ENCODE results near the gene CIAO2B.
A peak's percentile ranks its signal among the peaks of the same experiment; 100 is the strongest.
"Not testable (repeated sequence)": the region's sequence is repeated elsewhere in the genome, so short reads cannot be mapped to it uniquely, and the experiment has no call there.

CIAO2B gene

DNA sequence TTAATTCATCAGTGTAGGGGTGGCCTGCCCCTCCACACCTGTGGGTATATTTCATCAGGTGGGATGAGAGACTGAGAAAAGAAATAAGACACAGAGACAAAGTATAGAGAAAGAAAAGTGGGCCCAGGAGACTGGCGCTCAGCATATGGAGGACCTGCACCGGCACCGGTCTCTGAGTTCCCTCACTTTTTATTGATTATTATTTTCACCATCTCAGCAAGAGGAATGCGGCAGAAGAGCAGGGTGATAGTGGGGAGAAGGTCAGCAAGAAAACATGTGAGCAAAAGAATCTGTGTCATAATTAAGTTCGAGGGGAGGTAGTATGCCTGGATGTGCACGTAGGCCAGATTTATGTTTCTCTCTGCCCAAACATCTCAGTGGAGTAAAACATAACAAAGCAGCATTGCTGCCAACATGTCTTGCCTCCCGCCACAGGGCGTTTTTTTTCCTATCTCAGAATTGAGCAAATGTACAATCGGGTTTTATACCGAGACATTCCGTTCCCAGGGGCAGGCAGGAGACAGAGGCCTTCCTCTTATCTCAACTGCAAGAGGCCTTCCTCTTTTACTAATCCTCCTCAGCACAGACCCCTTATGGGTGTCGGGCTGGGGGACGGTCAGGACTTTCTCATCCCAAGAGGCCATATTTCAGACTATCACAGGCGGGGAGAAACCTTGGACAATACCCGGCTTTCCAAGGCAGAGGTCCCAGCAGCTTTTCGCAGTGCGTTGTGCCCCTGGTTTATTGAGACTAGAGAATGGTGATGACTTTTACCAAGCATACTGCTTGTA lies 21.4 kb upstream of the CIAO2B start:
- not testable (repeated sequence) for DNase-seq

DNA sequence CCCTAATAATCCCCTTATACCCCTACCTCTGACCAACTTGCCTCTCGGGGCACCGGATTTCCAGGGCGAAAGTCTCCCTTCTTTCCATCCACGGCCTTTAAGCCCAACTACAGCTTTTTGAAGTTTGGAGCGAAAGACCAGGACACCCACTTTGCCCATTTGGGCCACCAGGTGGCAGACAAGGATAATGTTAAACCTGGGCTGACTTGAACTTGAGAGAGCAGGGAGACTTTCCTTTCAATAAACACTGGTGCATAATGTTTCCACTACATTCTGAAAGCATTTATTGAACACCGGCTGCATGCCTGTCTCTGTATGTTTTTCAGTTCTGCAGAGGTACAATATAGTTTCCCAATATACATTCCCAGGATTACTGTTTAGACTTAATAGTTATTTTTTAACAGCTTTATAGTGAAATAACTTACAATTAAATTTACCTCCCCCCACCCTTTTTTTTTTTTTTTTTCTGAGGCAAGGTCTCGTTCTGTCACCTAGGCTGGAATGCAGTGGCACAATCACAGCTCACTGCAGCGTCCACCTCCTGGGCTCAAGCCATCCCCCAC lies 20.0 kb upstream of the CIAO2B start:
- DNase-seq: peak; percentile 73

DNA sequence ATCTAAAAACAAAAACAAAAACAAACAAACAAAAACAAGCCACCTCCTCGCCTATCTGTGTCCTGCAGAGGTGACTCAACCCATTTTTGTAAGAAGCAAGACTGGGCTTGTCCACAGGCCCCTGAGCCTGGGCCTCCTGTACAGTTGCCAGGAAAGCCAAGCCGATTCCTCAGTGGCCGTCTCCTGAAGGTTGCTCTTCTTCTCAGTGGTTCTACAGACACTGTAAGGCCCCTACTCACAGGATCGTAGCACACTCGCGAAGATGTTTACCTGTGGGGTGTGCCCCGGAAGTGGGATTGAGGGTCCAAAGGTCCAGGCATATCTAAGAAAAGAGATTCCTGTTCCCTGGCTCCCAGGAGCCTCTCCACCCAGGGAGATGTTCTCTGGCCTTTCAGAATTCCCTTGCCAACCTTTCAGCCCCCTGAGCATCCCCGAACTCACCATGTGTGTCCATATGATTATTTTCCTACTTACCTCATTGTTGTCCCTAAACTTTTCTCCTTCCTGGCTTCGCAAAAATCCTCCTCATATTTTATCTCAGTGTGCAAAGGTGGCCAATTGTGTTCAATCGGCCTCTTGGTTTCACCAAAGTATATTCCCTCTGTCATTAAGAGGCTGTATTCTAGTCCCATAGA lies 19.4 kb upstream of the CIAO2B start:
- DNase-seq: no peak

DNA sequence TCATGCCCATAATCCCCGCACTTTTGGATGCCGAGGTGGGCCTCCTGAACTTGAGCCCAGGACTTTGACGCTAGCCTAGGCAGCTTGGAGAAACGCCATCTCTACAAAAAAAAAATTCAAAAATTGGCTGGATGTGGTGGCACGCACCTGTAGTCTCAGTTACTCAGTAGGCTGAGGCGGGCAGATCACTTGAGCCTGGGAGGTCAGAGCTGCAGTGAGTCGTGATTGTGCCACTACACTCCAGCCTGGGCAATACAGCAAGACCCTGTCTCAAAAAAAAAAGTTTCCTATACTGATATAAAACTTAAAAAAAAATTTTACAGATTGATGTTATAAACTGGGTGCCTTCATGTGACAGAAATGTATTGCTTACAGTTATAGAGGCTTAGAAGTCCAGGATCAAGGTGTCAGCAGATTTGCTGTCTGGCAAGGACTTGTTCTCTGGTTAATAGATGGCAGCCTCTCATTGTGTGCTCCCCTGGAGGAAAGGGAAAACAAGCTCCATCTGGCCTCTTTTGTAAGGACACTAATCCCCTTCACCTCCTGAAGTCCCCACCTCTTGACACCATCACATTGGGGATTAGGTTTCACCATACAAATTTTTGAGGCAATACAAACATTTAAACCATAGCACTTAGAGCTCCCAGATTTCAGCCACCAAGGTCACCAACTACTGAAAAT lies 18.4 kb upstream of the CIAO2B start:
- DNase-seq: no peak

DNA sequence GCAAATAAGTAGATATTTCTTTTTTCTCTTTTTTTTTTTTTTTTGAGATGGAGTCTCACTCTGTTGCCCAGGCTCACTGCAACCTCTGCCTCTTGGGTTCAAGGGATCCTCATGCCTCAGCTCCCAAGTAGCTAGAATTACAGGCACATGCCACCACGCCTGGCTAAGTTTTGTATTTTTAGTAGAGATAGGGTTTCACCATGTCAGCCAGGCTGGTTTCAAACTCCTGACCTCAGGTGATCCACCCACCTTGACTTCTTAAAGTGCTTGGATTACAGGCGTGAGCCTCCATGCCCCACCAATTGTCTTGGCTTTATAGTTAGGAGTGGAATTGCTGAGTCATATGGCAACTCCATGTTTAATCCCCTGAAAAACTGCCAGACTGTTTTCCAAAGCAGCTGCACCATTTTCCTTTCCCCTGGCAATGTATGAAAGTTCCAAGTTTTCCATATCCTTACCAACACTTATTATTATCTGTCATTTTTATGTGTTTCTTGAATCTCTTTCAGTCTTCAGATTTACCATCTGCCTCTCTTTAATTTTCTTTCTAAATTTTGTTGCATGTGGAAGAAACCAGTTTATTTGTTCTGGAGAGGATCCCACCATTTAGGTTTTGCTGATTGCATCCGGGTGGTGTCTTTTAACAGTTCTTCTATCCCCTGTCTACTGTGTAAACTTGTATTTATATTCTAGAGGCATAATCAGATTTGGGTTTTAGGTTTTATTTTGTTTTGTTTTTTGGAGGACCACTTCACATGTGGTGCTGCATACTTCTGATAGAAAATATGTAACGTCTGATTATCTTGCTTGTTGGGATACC lies 17.0 kb upstream of the CIAO2B start:
- no peak for DNase-seq

DNA sequence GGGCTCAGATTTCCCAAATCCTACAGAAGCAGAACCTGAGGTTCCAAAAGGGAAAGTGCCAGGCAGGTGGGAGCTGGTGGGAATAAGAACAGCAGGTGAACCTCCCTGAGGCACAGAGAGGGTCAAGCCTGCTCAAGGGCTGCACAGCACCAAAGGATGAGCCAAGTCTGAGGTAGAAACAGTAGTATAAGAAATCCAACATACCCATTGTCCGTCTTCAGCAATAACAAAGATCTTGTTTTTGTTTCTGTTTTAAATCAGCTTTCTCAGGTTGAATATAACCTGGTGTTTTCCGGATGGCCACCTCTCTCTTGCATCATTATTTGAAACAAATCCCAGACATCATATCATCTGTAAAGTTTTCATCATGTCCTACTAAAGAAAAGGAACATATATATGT lies 16.2 kb upstream of the CIAO2B start:
- DNase-seq: no peak

DNA sequence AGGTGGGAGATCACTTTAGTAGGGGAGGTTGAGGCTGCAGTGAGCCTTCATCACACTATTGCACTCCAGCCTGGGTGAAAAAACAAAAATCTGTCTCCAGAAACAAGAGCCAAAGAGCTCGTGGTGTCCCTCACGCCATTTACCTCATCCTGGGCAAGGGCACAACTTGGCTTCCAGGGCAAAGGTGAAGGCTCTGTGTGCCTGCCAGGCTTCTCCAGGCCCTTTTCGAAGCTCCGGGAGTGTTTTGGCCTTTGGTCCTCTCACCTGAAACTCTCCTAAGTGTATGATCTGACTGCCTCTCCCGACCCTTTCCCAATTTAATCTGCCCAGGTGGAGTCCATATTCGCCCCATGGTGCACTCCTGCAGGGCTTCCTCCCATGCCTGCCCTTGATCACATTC lies 15.3 kb upstream of the CIAO2B start:
- no peak for DNase-seq

DNA sequence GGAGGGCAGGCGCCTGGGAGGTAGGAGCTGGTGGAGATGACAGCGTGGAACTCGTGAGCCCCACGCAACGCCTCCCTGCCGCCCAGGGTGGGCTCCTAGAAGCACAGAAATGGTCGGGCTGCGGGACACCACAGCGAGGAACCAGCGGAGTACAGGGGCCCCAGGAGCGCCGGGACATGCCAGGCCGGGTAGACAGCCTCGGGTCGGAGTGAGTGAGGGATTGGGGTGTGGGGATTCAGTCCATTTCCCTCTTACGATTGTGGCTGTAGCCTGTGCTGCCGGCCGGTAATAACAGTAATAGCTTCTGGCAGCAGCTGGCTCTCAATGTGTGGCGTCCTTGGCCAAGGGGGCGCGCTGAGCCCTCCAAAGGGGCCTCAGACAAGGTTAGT lies 14.6 kb upstream of the CIAO2B start:
- no peak for DNase-seq

DNA sequence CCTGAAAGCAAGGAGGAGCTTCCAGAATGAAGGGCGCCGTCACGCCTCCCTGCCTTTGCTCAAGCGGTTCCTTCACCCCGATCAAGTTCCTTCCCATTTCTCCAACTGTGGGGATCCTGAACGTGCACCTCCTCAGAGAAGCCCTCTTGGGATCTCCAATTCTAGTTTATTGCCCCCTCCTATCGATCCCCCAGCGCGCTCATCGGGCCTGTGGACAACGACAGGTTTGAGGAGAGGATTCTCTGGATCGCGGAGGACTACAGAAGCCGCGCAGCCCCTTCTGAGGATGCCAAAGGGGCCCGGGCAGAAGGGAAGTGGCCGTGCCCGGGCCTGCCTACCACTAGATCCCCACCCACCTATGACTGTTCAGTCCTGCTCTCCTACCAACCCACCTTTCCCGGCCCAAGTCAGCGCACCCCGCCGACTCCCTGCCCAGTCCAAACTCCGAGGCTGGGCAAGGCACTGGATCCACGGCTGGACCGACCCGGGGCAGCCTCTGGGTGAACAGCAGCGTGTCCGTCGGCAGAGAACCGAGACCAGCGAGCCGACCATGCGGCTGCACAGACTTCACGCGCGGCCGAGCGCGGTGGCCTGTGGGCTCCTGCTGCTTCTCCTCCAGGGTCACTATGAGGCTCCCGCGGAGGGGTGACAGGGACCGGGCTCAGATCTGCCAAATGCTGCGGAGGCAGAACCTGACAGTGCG lies 14.1 kb upstream of the CIAO2B start:
- DNase-seq: no peak

DNA sequence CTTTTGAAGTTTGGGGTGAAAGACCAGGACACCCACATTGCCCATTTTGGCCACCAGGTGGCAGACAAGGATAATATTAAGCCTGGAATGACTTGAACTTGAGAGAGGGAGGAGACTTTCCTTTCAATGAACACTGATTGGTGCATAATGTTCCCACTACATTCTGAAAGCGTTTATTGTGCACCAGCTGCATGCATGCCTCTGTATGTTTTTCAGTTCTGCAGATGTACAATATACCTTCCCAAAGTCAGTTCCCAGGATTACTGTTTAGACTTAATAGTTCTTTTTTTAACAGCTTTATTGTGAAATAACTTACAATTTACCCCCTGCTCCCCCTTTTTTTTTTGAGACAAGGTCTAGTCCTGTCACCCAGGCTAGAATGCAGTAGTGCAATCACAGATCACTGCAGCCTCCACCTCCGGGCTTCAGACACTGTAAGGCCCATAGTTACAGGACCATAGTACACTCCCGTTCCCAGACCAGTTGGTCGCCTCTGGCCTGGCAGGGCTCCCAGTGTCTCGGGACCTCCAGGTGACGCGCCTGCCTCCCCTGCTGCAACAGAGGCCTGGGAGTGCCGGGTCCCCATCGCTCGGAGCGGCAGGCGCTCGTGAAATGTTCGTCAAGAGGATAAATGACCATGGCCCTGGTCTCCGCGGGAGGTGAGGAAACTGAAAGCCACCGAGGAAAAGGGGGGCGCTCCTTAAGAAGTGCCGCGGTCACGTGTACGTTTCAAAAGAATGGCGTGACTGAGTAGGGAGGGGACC lies 13.3 kb upstream of the CIAO2B start:
- peak; percentile 84 for DNase-seq

DNA sequence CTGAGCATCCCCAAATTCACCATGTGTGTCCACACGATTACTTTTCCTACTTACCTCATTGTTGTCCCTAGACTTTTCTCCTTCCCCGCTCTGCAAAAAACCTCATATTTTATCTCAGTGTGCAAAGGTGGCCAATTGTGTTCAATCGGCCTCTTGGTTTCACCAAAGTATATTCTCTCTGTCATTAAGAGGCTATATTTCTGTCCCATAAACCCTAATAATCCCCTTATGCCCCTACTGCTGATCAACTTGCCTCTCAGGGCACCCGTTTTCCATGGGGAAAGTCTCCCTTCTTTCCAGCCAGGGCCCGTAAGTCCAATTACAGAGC lies 12.7 kb upstream of the CIAO2B start:
- DNase-seq: no peak

DNA sequence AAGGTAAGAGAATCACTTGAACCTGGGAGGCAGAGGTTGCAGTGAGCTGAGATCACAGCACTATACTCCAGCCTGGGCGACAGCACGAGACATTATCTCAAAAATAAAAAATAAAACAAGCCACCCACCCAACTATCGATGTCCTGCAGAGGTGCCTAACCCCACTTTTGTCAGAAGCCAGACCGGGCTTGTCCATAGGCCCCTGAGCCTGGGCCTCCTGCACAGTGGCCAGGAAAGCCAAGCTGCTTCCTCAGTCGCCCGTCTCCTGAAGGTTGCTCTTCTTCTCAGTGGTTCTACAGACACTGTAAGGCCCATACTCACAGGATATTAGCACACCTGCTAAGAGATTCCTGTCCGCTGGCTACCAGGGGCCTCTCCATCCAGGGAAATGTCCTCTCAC lies 12.3 kb upstream of the CIAO2B start:
- no peak for DNase-seq

DNA sequence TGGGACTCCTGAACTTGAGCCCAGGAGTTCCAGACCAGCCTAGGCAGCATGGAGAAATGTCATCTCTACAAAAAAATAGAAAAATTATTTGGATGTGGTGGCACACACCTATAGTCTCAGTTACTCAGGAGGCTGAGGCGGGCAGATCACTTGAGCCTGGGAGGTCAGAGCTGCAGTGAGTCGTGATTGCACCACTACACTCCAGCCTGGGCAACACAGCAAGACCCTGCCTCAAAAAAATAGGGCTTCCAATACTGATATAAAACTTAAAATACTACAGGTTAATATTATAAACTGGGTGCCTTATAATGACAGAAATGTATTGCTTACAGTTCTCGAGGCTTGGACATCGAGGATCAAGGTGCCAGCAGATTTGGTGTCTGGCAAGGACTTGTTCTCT lies 11.7 kb upstream of the CIAO2B start:
- no peak for DNase-seq

DNA sequence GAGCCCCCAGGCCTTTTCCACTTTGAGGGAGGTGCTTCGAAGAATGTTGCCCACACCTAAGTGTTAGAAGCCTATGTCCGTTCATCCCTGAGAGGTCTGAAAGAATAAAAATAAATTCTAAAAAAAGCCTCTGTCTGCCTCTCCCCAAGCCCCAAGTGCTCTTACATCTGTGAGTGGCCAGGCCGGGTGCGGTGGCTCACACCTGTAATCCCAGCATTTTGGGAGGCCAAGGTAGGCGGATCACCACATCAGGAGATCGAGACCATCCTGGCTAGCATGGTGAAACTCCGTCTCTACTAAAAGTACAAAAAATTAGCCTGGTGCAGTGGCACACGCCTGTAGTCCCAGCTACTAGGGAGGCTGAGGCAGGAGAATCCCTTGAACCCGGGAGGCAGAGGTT lies 10.8 kb upstream of the CIAO2B start:
- not testable (repeated sequence) for DNase-seq

DNA sequence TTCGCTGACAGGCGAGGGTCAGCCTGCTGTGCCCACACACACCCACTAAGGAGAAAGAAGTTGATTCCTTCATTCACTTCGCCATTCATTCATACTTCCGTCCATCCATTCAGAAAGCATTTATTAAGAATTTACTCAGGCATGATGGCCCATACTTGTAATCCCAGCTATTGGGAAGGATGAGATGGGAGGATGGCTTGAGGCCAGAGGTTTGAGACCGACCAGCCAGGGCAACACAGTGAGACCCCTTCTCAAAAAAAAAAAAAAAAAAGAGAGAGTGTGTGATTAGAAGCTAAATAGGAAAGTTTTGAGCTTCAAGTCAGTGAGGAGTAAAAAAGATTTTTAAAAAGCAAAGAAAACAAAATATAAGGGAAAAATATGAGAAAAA lies 9.8 kb upstream of the CIAO2B start:
- no peak for DNase-seq

DNA sequence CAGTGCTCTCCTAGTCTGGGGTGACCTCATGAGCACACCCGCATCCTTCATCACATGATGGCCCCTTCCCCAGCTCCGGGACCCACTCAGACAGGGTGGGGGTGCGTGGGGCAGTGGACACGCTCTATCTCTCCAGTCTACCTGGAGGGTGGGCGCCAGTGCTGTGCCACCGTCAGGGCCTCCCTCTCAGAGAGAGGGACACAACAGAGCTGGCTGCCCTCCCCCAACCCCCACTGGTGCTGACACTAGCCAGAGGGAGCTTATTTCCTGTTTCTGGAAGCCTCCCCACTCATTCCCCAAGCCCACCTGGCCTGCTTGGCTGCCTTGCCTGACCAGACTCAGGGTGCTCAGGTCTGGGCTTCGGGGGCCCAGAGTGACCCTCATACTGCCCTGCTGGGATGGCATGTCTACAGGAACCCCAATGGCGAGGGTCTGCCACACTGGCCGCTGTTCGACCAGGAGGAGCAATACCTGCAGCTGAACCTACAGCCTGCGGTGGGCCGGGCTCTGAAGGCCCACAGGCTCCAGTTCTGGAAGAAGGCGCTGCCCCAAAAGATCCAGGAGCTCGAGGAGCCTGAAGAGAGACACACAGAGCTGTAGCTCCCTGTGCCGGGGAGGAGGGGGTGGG lies 9.3 kb upstream of the CIAO2B start:
- DNase-seq: no peak

DNA sequence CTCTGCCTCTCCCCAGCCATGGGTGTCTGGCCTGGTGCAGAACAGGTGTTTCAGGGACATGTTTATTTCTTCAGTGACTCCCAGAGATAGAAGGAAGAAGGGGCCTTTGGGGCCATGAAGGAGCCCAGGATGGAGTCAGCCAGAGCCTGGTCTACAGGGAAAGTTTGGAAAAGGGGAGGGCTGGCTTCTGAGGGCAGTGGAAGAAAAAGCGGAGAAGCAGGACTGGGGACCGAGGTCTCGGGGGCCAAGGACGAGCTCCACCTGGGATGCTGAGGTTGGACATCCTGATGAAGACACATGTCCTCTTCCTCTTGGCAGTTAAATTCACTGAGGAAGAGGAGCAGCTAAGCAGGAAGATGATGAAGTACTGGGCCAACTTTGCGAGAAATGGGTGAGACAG lies 8.8 kb upstream of the CIAO2B start:
- DNase-seq: no peak

DNA sequence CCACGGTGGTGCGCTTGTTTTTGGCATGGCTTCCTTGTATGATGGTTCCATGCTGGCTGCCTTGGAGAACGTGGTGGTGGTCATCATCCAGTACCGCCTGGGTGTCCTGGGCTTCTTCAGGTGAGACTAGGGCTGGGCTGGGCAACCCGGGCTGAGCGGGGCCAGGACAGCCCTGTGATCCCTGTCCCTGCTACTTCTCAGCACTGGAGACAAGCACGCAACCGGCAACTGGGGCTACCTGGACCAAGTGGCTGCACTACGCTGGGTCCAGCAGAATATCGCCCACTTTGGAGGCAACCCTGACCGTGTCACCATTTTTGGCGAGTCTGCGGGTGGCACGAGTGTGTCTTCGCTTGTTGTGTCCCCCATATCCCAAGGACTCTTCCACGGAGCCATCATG lies 6.0 kb upstream of the CIAO2B start:
- DNase-seq: no peak

DNA sequence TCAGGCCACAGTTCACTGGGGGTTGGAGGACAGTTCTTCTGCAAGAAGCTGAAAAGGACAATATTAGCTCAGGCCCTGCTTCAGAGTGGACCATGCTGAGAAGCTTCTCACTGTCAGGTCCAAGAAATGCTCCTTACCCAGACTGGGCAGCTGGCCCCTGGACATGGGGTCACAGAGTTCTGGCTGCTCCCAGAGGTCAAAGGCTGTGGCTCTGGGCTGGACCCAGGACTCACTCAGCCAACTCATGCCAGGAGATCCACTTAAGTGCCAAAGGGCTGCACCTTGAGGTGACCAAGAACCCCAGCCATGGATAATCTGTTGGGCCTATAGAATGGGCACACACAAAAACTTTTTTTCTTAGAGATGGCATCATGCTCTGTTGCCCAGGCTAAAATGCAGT lies 5.2 kb upstream of the CIAO2B start:
- no peak for DNase-seq

DNA sequence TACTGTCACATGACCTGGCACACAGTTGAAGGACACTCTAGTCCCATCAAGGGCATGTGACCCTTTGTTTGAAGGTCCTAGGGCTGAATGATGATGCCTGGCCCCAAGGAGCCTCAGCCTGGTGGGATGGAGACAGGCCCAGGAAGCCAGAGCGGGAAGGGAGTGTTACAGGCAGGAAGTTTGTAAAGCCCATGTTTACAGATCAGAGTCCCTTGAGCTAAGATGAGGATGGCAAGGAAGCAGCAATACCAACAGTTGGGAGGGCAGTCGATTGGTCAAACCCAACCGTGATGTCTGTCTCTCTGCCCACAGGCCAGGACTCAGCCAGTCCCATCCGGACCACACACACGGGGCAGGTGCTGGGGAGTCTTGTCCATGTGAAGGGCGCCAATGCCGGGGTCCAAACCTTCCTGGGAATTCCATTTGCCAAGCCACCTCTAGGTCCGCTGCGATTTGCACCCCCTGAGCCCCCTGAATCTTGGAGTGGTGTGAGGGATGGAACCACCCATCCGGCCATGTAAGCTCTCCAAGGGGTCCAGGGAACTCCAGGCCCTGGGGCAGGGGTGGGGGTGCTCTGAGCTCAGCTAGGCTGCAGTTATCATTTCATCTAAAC lies 3.6 kb upstream of the CIAO2B start:
- DNase-seq: no peak
